Bronchial epithelial cell (primary cell): Measurements from ENCODE around the gene CACFD1. TPM values are rescaled to one million over a fixed set of nuclear protein-coding genes. Genes with fewer than 3 reads are reported as not detected.

Experiments
- DNase-seq: peaks from one replicate; pipeline ENCODE4 v3.0.0-alpha.2; 2010; ENCODE audit warnings: low read depth
- FAIRE-seq: peaks from 2 replicates; lab custom pipeline; 2011; peaks lifted over from hg19 to GRCh38; lab: Jason Lieb, UNC
- H3K27me3 ChIP-seq: 2 replicates; pipeline ENCODE4 v1.5.1; 2011; ENCODE audit warnings: low read length; ENCODE audit not compliant: control insufficient read depth, insufficient read depth
- H3K36me3 ChIP-seq: 2 replicates; pipeline ENCODE4 v1.5.1; 2011; ENCODE audit warnings: low read length; ENCODE audit not compliant: control insufficient read depth, insufficient read depth
- H3K4me3 ChIP-seq: 2 replicates; pipeline ENCODE4 v1.5.1; 2011; ENCODE audit warnings: mild to moderate bottlenecking, low read depth, low read length, control low read depth
- CTCF ChIP-seq: IDR thresholded peaks from 2 replicates; pipeline ENCODE4 v1.5.1; 2011; ENCODE audit warnings: mild to moderate bottlenecking, moderate library complexity, low read length, control low read depth, inconsistent platforms; ENCODE audit not compliant: insufficient read depth, severe bottlenecking
- total RNA-seq: library from RNA; depleted of rRNA; stranded (reverse); fragments of >200 nt; gene quantifications from 2 replicates; pipeline ENCODE4 v1.2.1, GENCODE V29; 2014

Gene CACFD1
- total RNA-seq, 1 donor from 2014 or later = 5.5 TPM

GRCh38 chr9:133515615-133516255 is 56.0 kb downstream of the CACFD1 start:
- Histone ChIP-seq H3K36me3 (no peaks in the 10 kb centered on the region), H3K4me3 (no peak overlapping the region), H3K27me3 (no peaks in the 10 kb centered on the region)
- FAIRE-seq (no peak), DNase-seq (no peak)
- TF ChIP-seq CTCF = no peak

- FAIRE-seq = no peak
These were observed 56.6 kb downstream of the CACFD1 start for GRCh38 chr9:133516256-133516960.

DNA sequence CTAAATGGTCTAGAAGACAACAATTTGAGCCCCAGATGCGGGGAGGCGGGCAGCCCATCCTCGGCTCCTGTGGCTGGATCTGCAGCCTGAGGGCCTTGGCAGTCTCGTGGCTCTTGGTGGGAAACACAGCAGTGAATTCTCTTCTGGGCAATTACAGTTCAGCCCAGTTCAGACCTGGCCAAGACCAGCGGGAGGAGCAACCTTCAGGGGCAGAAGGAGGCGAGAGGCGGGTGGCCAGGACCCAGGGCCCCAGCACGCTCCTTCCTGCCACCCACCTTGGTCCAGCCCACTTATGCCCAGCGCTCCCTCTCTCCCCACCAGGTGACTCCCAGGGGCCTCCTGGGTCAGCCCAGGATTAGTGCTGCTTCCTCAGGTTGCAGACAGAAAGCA is 57.2 kb downstream of the CACFD1 start:
- FAIRE-seq (no peak), DNase-seq (no peak)
- Histone ChIP-seq H3K27me3 (peaks cover 3% of the 10 kb centered on the region), H3K4me3 (no peak overlapping the region), H3K36me3 (no peaks in the 10 kb centered on the region)
- TF ChIP-seq CTCF = no peak

More at GRCh38 chr9:133516256-133516960, 56.6 kb downstream of the CACFD1 start:
- no peaks in the 10 kb centered on the region for H3K36me3 ChIP-seq
- peaks cover 1% of the 10 kb centered on the region for H3K27me3 ChIP-seq
- no peak overlapping the region for H3K4me3 ChIP-seq
- no peak for DNase-seq
- no peak for TF ChIP-seq CTCF

DNA sequence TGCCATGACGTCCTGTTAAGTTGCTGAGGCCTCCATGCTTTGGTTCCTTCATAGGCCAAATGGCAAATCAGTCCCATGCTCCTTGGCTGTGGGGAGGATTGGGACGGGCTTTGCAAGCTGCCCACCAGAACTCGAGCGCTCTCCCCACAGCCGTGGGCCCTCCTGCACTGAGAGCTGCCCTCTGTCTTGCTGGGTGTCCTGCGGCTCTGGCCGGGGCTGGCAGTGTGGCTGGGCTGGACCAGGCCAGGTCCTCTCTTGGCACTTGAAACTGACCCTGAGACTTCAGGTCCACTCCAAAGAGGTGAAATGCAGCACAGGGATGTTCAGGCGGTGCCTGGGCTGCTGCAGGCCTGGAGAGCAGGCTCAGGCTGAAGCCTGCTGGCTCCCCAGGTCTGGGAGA is 57.9 kb downstream of the CACFD1 start:
- no peaks in the 10 kb centered on the region for H3K36me3 ChIP-seq
- peaks cover 3% of the 10 kb centered on the region for H3K27me3 ChIP-seq
- TF ChIP-seq CTCF = no peak
- no peak for FAIRE-seq
- no peak overlapping the region for H3K4me3 ChIP-seq
- DNase-seq = no peak

DNA sequence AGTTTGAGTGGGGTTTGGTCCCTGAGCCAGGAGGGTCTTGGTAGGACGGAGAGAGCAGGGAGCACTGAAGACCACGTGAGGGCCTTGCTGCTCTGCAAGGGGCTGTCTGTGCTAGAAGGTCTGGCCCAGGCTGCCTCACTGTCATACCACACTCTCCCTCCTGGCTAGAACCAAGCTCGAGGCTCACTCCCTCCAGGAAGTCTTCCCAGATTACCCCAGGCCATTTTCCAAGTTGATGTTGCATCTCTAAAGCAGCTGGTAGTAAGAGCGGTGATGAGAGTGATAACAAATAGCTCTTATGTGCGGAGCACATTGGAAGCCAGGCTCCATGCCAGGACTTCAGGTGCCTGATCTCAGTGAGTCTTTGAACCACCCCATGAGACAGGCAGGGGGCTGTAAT is 58.4 kb downstream of the CACFD1 start:
- FAIRE-seq (no peak), DNase-seq (no peak)
- H3K27me3 ChIP-seq = peaks cover 3% of the 10 kb centered on the region
- no peak overlapping the region for H3K4me3 ChIP-seq
- no peaks in the 10 kb centered on the region for H3K36me3 ChIP-seq
- TF ChIP-seq CTCF = no peak
